Natural killer cell (primary cell): ENCODE measurements around the gene RAPGEF2. TPM values are rescaled to one million over a fixed set of nuclear protein-coding genes. Genes with fewer than 3 reads are reported as not detected.

Experiments used
- ATAC-seq, 3 donors: fragments of 150-1000 bp in 2 of 3; fragments of 200-7000 bp in 1 of 3; cut with Tn5 transposase; 1 replicate in 1 of 3; 2 replicates in 2 of 3; pipeline ENCODE4 v1.10.0; 2021; ENCODE audit warnings: mild to moderate bottlenecking in 2 of 3, moderate library complexity in 2 of 3
- DNase-seq, 2 donors: peaks; one replicate each; pipeline versions ENCODE4 v3.0.0 to v3.0.0-alpha.2; 2013 to 2021; ENCODE audit warnings: mixed read lengths in 1 of 2
- H3K27ac ChIP-seq: one replicate; pipeline ENCODE4 v1.5.1; 2013; ENCODE audit warnings: mild to moderate bottlenecking, low read length
- H3K27me3 ChIP-seq: one replicate; pipeline ENCODE4 v1.6.1; 2013; ENCODE audit warnings: low read length; ENCODE audit not compliant: control insufficient read depth, insufficient read depth
- H3K36me3 ChIP-seq: one replicate; pipeline ENCODE4 v1.6.1; 2013; ENCODE audit warnings: low read length; ENCODE audit not compliant: control insufficient read depth, insufficient read depth
- H3K4me1 ChIP-seq: one replicate; pipeline ENCODE4 v1.6.1; 2013; ENCODE audit warnings: low read length; ENCODE audit not compliant: control insufficient read depth, insufficient read depth
- H3K4me3 ChIP-seq: one replicate; pipeline ENCODE4 v1.5.1; 2013; ENCODE audit warnings: low read length
- H3K9me3 ChIP-seq: one replicate; pipeline ENCODE4 v1.6.1; 2013; ENCODE audit warnings: low read length; ENCODE audit not compliant: control insufficient read depth, insufficient read depth
- H3K27ac Mint-ChIP-seq, 2 donors: one replicate each; pipeline ENCODE4 v1.8.0; 2022; ENCODE audit warnings: mild to moderate bottlenecking in 2 of 2, mixed read lengths in 2 of 2, moderate library complexity in 1 of 2
- H3K27me3 Mint-ChIP-seq, 2 donors: one replicate each; pipeline ENCODE4 v1.8.0; 2022; ENCODE audit warnings: low read depth in 2 of 2, mixed read lengths in 2 of 2
- H3K36me3 Mint-ChIP-seq: one replicate; pipeline ENCODE4 v1.8.0; 2022; ENCODE audit warnings: mixed read lengths
- H3K4me1 Mint-ChIP-seq, 2 donors: one replicate each; pipeline ENCODE4 v1.8.0; 2022; ENCODE audit warnings: mixed read lengths in 2 of 2
- H3K4me3 Mint-ChIP-seq: one replicate; pipeline ENCODE4 v1.8.0; 2022; ENCODE audit warnings: mild to moderate bottlenecking, moderate library complexity, mixed read lengths
- H3K9me3 Mint-ChIP-seq, 2 donors: one replicate each; pipeline ENCODE4 v1.8.0; 2022; ENCODE audit warnings: mixed read lengths in 2 of 2
- CTCF ChIP-seq: fragments of 200-600 bp; IDR thresholded peaks from one replicate; pipeline ENCODE4 v1.8.0; 2022; ENCODE audit warnings: antibody characterized with exemption
- WGBS: methylation state at CpG from one replicate; pipeline ENCODE4 v1.1.7; 2013; ENCODE audit warnings: missing lambda C conversion rate; ENCODE audit not compliant: insufficient coverage; 5-methylcytosine and 5-hydroxymethylcytosine counted together
- intact Hi-C: fragments of 100-400 bp; cut with micrococcal nuclease; formaldehyde crosslinking; loops from one replicate; pipeline ENCODE4 v1.14.2; 2022
- total RNA-seq, 4 donors: library from RNA; stranded (reverse); fragments of 120-200 nt in 1 of 4; gene quantifications; one replicate each; pipeline versions ENCODE4 v1.2.3 to v1.2.4, GENCODE V29; 2013 to 2022

The RAPGEF2 gene
- total RNA-seq, 3 donors from 2014 or later (not counting 1 experiment from before 2014, with no cell fraction given): 21.9 to 55.6 (median 27.6) TPM

DNA sequence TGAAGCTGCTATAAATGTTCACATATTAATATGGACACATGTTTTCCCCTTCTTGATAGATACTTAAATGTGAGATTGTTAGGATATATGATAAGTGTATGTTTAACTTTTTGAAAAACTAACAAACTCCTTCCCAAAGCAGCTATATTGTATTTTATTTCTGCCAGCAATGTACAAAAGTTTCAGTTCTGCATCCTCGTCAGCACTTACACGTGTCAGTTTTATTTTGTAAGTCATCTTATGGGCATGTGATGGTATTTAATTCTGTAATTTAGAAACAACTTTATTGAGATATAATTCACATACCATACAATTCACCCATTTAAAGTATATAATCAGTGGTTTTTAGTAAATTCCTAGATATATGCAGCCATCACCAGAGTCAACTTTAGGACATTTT, 31.6 kb downstream of the RAPGEF2 start:
- H3K4me3 ChIP-seq: no peak overlapping the region
- H3K27me3 ChIP-seq: no peaks in the 10 kb centered on the region
- intact Hi-C loops: no loop called here
- no peak for ATAC-seq
- no peaks in the 10 kb centered on the region for H3K9me3 ChIP-seq
- no peaks in the 10 kb centered on the region for H3K36me3 ChIP-seq
- Mint-ChIP-seq H3K27ac (no peak overlapping the region), H3K36me3 (no peaks in the 10 kb centered on the region), H3K4me3 (no peak overlapping the region), H3K27me3 (no peaks in the 10 kb centered on the region), H3K9me3 (no peaks in the 10 kb centered on the region), H3K4me1 (peaks cover 9 to 11% of the 10 kb centered on the region in 2 donors)
- no peaks in the 10 kb centered on the region for H3K4me1 ChIP-seq
- DNase-seq: no peak
- WGBS: no CpG with 5 or more reads among the region's 2 CpGs
- H3K27ac ChIP-seq: no peak overlapping the region
- TF ChIP-seq CTCF: no peak

GRCh38 chr4:159137176-159137575, 34.3 kb downstream of the RAPGEF2 start:
- intact Hi-C loops: no loop called here
- H3K4me1 Mint-ChIP-seq: peaks cover 9 to 11% of the 10 kb centered on the region in 2 donors
- no peak for TF ChIP-seq CTCF
- ATAC-seq: no peak
- H3K27ac Mint-ChIP-seq: no peak overlapping the region
- no peaks in the 10 kb centered on the region for H3K27me3 ChIP-seq
- DNase-seq: no peak
- no peak overlapping the region for H3K4me3 Mint-ChIP-seq
- H3K36me3 Mint-ChIP-seq: no peaks in the 10 kb centered on the region
- H3K9me3 Mint-ChIP-seq: no peaks in the 10 kb centered on the region
- no peaks in the 10 kb centered on the region for H3K36me3 ChIP-seq
- no peak overlapping the region for H3K4me3 ChIP-seq
- no peaks in the 10 kb centered on the region for H3K27me3 Mint-ChIP-seq
- no peak overlapping the region for H3K27ac ChIP-seq
- no peaks in the 10 kb centered on the region for H3K4me1 ChIP-seq
- no peaks in the 10 kb centered on the region for H3K9me3 ChIP-seq

DNA sequence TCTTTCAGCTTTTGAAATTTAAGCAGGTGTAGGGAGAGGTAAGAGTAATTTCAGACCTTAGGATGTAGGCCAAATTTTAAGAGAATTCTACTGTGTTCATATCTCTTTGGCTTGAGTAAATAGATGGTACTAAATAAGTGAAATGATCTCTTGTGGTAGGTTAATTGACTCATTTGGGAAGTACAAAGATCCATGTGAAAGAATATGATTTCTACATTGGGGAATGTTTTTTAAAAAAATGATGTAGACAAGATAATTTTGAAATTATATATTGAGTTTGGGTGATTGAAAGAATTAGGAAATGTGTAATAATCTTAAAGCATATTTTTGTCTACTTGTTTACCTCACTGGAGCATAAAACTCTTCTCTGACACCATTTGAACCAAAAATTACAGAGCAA, 35.6 kb downstream of the RAPGEF2 start:
- H3K27me3 ChIP-seq: no peaks in the 10 kb centered on the region
- intact Hi-C loops: no loop called here
- DNase-seq (no peak), ATAC-seq (no peak)
- H3K4me3 ChIP-seq: no peak overlapping the region
- Mint-ChIP-seq H3K4me1 (peaks cover 9 to 11% of the 10 kb centered on the region in 2 donors), H3K36me3 (no peaks in the 10 kb centered on the region), H3K9me3 (no peaks in the 10 kb centered on the region), H3K4me3 (no peak overlapping the region), H3K27ac (no peak overlapping the region), H3K27me3 (no peaks in the 10 kb centered on the region)
- H3K27ac ChIP-seq: no peak overlapping the region
- H3K4me1 ChIP-seq: no peaks in the 10 kb centered on the region
- H3K36me3 ChIP-seq: no peaks in the 10 kb centered on the region
- TF ChIP-seq CTCF: no peak
- no peaks in the 10 kb centered on the region for H3K9me3 ChIP-seq

DNA sequence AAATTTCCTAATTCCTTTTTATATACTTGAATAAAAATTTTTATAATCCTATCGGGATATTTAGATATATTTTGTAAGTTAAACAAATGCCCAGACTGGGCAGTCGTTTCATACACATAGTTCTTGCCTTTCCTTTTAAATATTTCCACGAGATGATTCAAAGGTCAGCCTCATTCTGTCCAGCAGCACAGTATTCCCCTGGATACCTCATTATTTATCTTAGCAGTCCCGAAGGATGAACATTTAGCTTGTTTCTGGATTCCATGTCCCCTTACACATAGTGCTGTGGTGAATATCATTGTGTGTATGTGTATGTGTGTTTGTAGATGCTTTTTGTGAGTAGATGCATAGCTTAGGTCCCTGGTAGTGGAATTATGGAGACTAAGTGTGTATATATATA, 38.3 kb downstream of the RAPGEF2 start:
- DNase-seq (no peak), ATAC-seq (no peak)
- Histone ChIP-seq H3K9me3 (no peaks in the 10 kb centered on the region), H3K4me3 (no peak overlapping the region), H3K36me3 (no peaks in the 10 kb centered on the region), H3K27ac (no peak overlapping the region), H3K4me1 (no peaks in the 10 kb centered on the region), H3K27me3 (no peaks in the 10 kb centered on the region)
- Mint-ChIP-seq H3K36me3 (no peaks in the 10 kb centered on the region), H3K27ac (no peak overlapping the region), H3K4me3 (no peak overlapping the region), H3K27me3 (no peaks in the 10 kb centered on the region), H3K4me1 (peaks cover 2 to 5% of the 10 kb centered on the region in 2 donors), H3K9me3 (no peaks in the 10 kb centered on the region)
- intact Hi-C loops: no loop called here
- WGBS: 98% methylated on average over 3 of the region's 4 CpGs
- no peak for TF ChIP-seq CTCF
